T-cell (primary cell): Measurements from ENCODE around the gene ZNF17. TPM values are rescaled to one million over a fixed set of nuclear protein-coding genes. Genes with fewer than 3 reads are reported as not detected.

Experiments
- ATAC-seq, 4 experiments: fragments of 200-7000 bp in 3 of 4; fragments of 150-1000 bp in 1 of 4; cut with Tn5 transposase; replicated peaks in 1 of 4; 1 replicate in 3 of 4; 2 replicates in 1 of 4; pipeline ENCODE4 v1.10.0; 2021; ENCODE audit warnings: moderate library complexity in 3 of 4, mild to moderate bottlenecking in 2 of 4, moderate number of reproducible peaks in 1 of 4
- CTCF ChIA-PET, 2 donors: fragments of 300-600 bp; sonication (Branson Sonifier 250); formaldehyde crosslinking; loops; one replicate each; lab custom pipeline; 2022; ENCODE audit warnings: antibody characterized with exemption in 2 of 2; lab: Charles Lee
- POLR2A ChIA-PET, 2 donors: fragments of 300-600 bp; sonication (Branson Sonifier 250); formaldehyde crosslinking; loops; one replicate each; lab custom pipeline; 2022; ENCODE audit warnings: antibody characterized with exemption in 2 of 2; lab: Charles Lee
- DNase-seq, 35 experiments: peaks; one replicate each; pipeline versions ENCODE4 v3.0.0 to v3.0.0-alpha.2; 2013 to 2023
- H3K27ac ChIP-seq: one replicate; pipeline ENCODE4 v1.5.1; 2013; ENCODE audit warnings: low read length
- H3K27me3 ChIP-seq, 2 experiments: replicated peaks in 1 of 2; 1 replicate in 1 of 2; 2 replicates in 1 of 2; pipeline versions ENCODE4 v1.6.1 to v1.7.0; 2013; ENCODE audit warnings: low read length in 1 of 2, mixed read lengths in 1 of 2; ENCODE audit not compliant: control insufficient read depth in 2 of 2, insufficient read depth in 2 of 2; ENCODE audit errors: extremely low read depth in 1 of 2
- H3K36me3 ChIP-seq, 2 donors: 1 replicate in 1 of 2; 2 replicates in 1 of 2; pipeline versions ENCODE4 v1.6.1 to v1.7.0; 2013; ENCODE audit warnings: low read length in 1 of 2; ENCODE audit not compliant: control insufficient read depth in 2 of 2, insufficient read depth in 1 of 2; ENCODE audit errors: extremely low read depth in 1 of 2
- H3K4me1 ChIP-seq, 2 experiments: 1 replicate in 1 of 2; 2 replicates in 1 of 2; pipeline versions ENCODE4 v1.6.1 to v1.7.0; 2013; ENCODE audit warnings: low read length in 2 of 2, mixed read lengths in 1 of 2; ENCODE audit not compliant: insufficient read depth in 2 of 2, control insufficient read depth in 1 of 2; ENCODE audit errors: extremely low read depth in 1 of 2
- H3K4me3 ChIP-seq, 2 donors: 1 replicate in 1 of 2; 2 replicates in 1 of 2; pipeline versions ENCODE4 v1.5.1 to v1.7.0; 2013; ENCODE audit warnings: mild to moderate bottlenecking in 2 of 2, low read length in 1 of 2, moderate library complexity in 1 of 2; ENCODE audit not compliant: control insufficient read depth in 1 of 2; ENCODE audit errors: extremely low read depth in 1 of 2
- H3K9me3 ChIP-seq: 2 replicates; pipeline ENCODE4 v1.7.0; 2013
- H3K27ac Mint-ChIP-seq, 2 donors: one replicate each; pipeline ENCODE4 v1.8.0; 2020 to 2021; ENCODE audit warnings: mild to moderate bottlenecking in 2 of 2, mixed read lengths in 2 of 2
- H3K27me3 Mint-ChIP-seq, 2 donors: one replicate each; pipeline ENCODE4 v1.8.0; 2021 to 2022; ENCODE audit warnings: mixed read lengths in 2 of 2
- H3K36me3 Mint-ChIP-seq: one replicate; pipeline ENCODE4 v1.8.0; 2021; ENCODE audit warnings: mixed read lengths
- H3K4me1 Mint-ChIP-seq, 3 donors: one replicate each; pipeline ENCODE4 v1.8.0; 2020 to 2022; ENCODE audit warnings: mixed read lengths in 3 of 3, mild to moderate bottlenecking in 1 of 3
- H3K4me3 Mint-ChIP-seq, 3 donors: one replicate each; pipeline ENCODE4 v1.8.0; 2020 to 2022; ENCODE audit warnings: mild to moderate bottlenecking in 3 of 3, mixed read lengths in 3 of 3, moderate library complexity in 3 of 3
- H3K9me3 Mint-ChIP-seq, 3 donors: one replicate each; pipeline ENCODE4 v1.8.0; 2020 to 2022; ENCODE audit warnings: mixed read lengths in 3 of 3
- WGBS: methylation state at CpG from one replicate; pipeline ENCODE4 v1.1.5; 2013; ENCODE audit warnings: missing lambda C conversion rate; ENCODE audit not compliant: insufficient coverage; 5-methylcytosine and 5-hydroxymethylcytosine counted together
- total RNA-seq, 35 experiments: library from RNA in 6 of 35; stranded (reverse) in 6 of 35; fragments of 120-200 nt in 1 of 35; gene quantifications; one replicate each; pipeline versions ENCODE4 v1.2.1 to v1.2.4 and lab custom pipeline; 2013 to 2026

The ZNF17 gene
- total RNA-seq: 10 to 100 TPM; 10.0 to 27.8 (median 21.2) TPM
- 17.8 TPM for total RNA-seq (2013)
- total RNA-seq (lab: John Stamatoyannopoulos, UW): 6.4 to 28.0 (median 17.4) reads per million in 29 experiments

DNA sequence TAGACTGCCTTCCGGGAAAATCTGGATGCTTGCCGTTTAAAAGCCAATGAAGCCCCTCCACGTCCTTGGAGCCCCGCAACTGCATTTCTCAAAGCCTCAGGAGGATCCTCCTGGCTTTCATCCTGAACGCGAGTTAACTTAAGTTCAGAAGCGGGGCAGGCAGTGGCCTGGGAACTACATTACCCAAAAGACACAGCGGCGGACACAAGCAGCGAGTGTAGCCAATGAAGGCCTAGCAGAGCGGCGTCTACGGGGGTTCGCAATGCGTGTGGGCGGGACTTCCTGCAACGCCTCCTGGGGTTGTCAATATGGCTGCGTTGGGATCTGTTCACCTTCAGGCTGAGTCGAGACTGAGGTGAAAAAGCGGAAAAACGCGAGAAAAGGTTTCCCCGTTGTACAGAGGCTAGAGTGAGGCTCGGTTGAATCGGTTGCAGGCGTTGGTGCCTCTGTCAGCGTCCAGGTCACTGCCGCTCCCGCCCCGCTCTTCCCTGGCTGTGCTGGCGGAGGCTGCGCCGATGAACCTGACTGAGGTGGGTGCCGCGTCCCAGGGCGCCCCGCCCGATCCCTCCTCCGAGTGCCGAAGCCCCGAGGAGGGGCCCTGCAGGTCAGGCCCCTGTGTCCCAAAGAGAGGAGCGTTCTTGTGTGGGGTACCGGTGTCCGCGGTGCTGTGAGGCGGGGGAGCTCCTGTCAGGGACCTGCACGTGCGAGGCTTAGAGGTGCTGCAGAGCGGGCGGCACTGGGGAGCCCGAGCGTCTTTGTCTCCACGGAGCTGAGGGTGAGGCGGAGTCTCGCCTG is at the start of gene ZNF17:
Gene ZNF17 (plus strand): TSS at position 285 of the 795 bp plus-strand sequence. CDS start 2,455 bp downstream, outside the sequence.
- Histone ChIP-seq H3K4me3 (peak within 1 kb of the TSS; percentile 77 to 81), H3K4me1 (peaks cover 8 to 20% of the 10 kb centered on the region in 2 experiments), H3K27me3 (no peaks in the 10 kb centered on the region), H3K27ac (peak within 1 kb of the TSS; percentile 52), H3K9me3 (no peaks in the 10 kb centered on the region), H3K36me3 (peaks cover 10 to 21% of the 10 kb centered on the region in 2 donors)
- peaks cover 10 to 12% (median 11%) of the 10 kb centered on the region in 3 donors for H3K9me3 Mint-ChIP-seq
- ChIA-PET POLR2A (no interaction called here), CTCF (no interaction called here)
- peaks cover 35% of the 10 kb centered on the region for H3K36me3 Mint-ChIP-seq
- peak within 1 kb of the TSS; percentile 78 to 92 for H3K27ac Mint-ChIP-seq
- no peaks in the 10 kb centered on the region for H3K27me3 Mint-ChIP-seq
- H3K4me3 Mint-ChIP-seq: peak within 1 kb of the TSS; percentile 94 to 98 (median 95)
- peak; percentile 100 for ATAC-seq
- WGBS: 0% methylated on average over 55 of the region's 55 CpGs
- H3K4me1 Mint-ChIP-seq: peaks cover 28 to 45% (median 35%) of the 10 kb centered on the region in 3 donors
- DNase-seq: peak; percentile 70 to 96 (median 92)

DNA sequence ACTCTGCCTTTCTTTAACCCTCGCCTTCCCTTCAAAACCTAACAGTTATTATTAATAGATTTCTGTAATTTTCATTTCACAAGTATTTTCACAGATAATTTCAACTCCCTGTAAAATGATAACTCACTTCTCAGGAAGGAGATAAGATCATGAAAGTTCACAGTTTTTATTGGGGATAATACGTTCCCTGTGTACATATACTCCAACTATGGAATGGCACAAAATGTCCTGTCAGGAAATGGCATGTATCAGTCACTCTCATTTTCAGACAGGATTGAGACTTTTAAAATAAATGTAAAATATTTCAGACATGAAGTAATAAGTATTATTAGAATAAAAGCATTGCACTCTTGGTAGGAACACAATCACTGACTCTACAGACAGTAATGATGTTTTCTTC is 48.5 kb upstream of the ZNF17 start:
- WGBS: no CpG with 5 or more reads among the region's 2 CpGs
- DNase-seq: no peak
- H3K36me3 ChIP-seq: peaks cover 0 to 3% of the 10 kb centered on the region in 2 donors
- peak overlapping the region; percentile 94 to 97 for H3K27ac Mint-ChIP-seq
- H3K36me3 Mint-ChIP-seq: peaks cover 49% of the 10 kb centered on the region
- peaks cover 7 to 37% (median 34%) of the 10 kb centered on the region in 3 donors for H3K9me3 Mint-ChIP-seq
- ATAC-seq: no peak
- H3K4me1 ChIP-seq: peaks cover 0 to 14% of the 10 kb centered on the region in 2 experiments
- no peak overlapping the region for H3K4me3 ChIP-seq
- ChIA-PET CTCF (no interaction called here), POLR2A (interaction anchor here in 1 of 2 donors (1.2 kb wide), 1 partner anchor 27 kb away, joined by 4 read pairs; no protein-coding TSS in a partner anchor)
- peaks cover 2% of the 10 kb centered on the region for H3K9me3 ChIP-seq
- H3K4me1 Mint-ChIP-seq: peaks cover 15 to 20% (median 15%) of the 10 kb centered on the region in 3 donors
- H3K4me3 Mint-ChIP-seq: peak overlapping the region; percentile 87 to 94 (median 93)
- no peaks in the 10 kb centered on the region for H3K27me3 ChIP-seq
- peak overlapping the region; percentile 91 for H3K27ac ChIP-seq
- H3K27me3 Mint-ChIP-seq: peaks cover 0 to 4% of the 10 kb centered on the region in 2 donors

DNA sequence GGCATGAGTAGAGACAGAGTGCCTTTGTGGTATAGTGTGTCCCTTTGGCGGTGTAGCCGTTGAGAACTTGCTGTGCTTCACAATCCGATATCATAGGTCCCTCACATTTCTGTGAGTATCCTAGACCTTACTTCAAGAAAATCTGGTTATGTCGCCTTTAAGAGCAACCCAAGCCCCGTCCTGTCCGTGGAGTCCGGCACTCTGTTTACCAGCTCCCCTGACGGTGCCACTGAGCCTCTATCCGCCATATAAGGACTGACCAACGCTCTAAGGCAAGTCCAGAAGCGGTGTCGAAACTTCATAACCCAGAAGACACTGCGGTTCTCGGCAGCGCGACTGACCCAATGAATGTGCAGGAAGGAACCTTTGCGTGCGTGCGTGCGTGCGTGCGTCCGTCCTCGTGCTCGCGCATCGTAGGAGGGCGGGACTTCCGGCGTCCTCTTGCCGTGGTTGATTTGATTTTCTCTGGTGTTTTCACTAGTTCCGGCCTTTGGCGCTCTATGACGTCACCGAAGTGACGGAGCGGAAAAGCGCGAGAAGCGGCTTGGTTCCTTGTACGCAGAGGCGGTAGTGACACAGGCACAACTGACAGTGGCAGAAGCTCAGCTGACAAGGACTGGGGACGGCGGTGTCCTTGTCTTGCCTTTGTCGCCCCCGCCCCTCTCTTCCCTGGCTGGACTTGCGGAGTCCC is 47.8 kb upstream of the ZNF17 start, which contains the start of the genes TRAPPC2B and ZNF547:
Gene TRAPPC2B (plus strand): TSS at position 555 of the 691 bp plus-strand sequence. CDS start 1,283 bp downstream, outside the sequence.
Gene ZNF547 (plus strand): TSS at position 555 of the 691 bp plus-strand sequence. CDS start 5,005 bp downstream, outside the sequence.
- ChIA-PET POLR2A (interaction anchor here in 1 of 2 donors (1.2 kb wide), 1 partner anchor 26 kb away, joined by 4 read pairs; no protein-coding TSS in a partner anchor), CTCF (no interaction called here)
- H3K4me3 Mint-ChIP-seq: peak within 1 kb of the TSS; percentile 87 to 94 (median 93)
- DNase-seq (peak; percentile 94 to 100 (median 98)), ATAC-seq (peak; percentile 94 to 98 (median 96))
- Histone ChIP-seq H3K27ac (peak within 1 kb of the TSS; percentile 91), H3K9me3 (peaks cover 2% of the 10 kb centered on the region), H3K27me3 (no peaks in the 10 kb centered on the region), H3K36me3 (peaks cover 0 to 5% of the 10 kb centered on the region in 2 donors), H3K4me1 (peaks cover 0 to 14% of the 10 kb centered on the region in 2 experiments), H3K4me3 (peak within 1 kb of the TSS; percentile 63 to 71)
- peaks cover 15 to 20% (median 15%) of the 10 kb centered on the region in 3 donors for H3K4me1 Mint-ChIP-seq
- peaks cover 0 to 4% of the 10 kb centered on the region in 2 donors for H3K27me3 Mint-ChIP-seq
- H3K27ac Mint-ChIP-seq: peak within 1 kb of the TSS; percentile 94 to 97
- H3K36me3 Mint-ChIP-seq: peaks cover 51% of the 10 kb centered on the region
- 2% methylated on average over 44 of the region's 47 CpGs for WGBS
- H3K9me3 Mint-ChIP-seq: peaks cover 8 to 36% (median 32%) of the 10 kb centered on the region in 3 donors

DNA sequence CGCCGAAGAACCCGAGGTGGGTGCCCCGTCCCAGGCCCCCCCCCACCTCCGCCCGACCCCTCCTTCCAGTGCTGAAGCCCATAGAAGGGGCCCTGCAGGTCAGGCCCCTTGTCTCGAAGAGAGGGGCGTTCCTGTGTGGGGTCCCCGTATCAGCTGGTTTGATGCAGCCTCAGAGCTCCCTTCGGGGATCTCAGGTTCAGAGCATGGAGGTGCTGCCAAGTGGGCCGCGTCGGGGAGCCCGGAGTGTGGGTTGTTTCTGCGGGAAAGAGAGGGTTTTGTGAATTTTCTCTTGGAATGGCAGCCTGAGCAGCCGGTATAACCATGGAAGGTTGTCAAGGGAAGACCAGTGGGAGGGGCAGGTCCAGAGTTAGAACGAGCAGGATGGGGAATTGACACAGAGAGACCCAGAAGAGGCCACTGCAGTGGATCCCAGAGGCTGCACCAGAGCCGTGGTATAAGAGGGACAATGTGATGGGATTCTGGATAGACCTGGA is 47.2 kb upstream of the ZNF17 start:
- H3K4me1 Mint-ChIP-seq: peaks cover 15 to 23% (median 15%) of the 10 kb centered on the region in 3 donors
- WGBS: 3% methylated on average over 12 of the region's 18 CpGs

DNA sequence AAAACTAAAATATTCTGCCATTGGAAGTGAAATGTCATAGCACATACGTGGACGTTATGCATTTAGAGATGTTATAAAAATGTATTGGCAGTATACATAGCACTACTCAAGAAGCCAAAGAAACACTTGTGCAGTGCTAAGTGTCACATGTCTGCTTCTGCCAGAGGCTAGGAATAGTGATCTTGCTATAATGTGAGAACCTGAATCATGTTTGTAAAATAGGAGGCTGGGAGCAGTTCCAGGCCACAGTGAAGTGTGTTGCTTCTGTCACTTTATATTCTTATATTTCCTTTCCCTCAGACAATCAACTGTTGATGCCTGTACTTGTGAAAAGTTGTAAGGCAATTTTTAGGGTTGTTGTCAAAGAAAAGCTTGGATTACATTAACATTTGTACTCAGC is 44.2 kb upstream of the ZNF17 start:
- Histone ChIP-seq H3K36me3 (peaks cover 5 to 6% of the 10 kb centered on the region in 2 donors), H3K4me3 (no peak overlapping the region), H3K27me3 (no peaks in the 10 kb centered on the region), H3K27ac (no peak overlapping the region), H3K9me3 (no peaks in the 10 kb centered on the region), H3K4me1 (peaks cover 0 to 14% of the 10 kb centered on the region in 2 experiments)
- POLR2A ChIA-PET: no interaction called here
- Mint-ChIP-seq H3K4me1 (peaks cover 15 to 35% (median 15%) of the 10 kb centered on the region in 3 donors), H3K4me3 (peak overlapping the region in 1 of 3 donors; percentile 33), H3K27ac (no peak overlapping the region), H3K9me3 (peaks cover 28 to 35% (median 30%) of the 10 kb centered on the region in 3 donors), H3K27me3 (peaks cover 0 to 4% of the 10 kb centered on the region in 2 donors), H3K36me3 (peaks cover 65% of the 10 kb centered on the region)
- no peak for ATAC-seq
- CTCF ChIA-PET: no interaction called here
- DNase-seq: no peak
- no CpG with 5 or more reads among the region's 2 CpGs for WGBS

More for the DNA sequence above, 47.2 kb upstream of the ZNF17 start:
- Mint-ChIP-seq H3K27ac (peak overlapping the region; percentile 74 to 97), H3K27me3 (peaks cover 0 to 4% of the 10 kb centered on the region in 2 donors), H3K36me3 (peaks cover 51% of the 10 kb centered on the region), H3K9me3 (peaks cover 14 to 36% (median 33%) of the 10 kb centered on the region in 3 donors), H3K4me3 (peak overlapping the region; percentile 87 to 94 (median 93))
- ATAC-seq: peak in 1 of 4 experiments; percentile 10
- POLR2A ChIA-PET: interaction anchor here in 1 of 2 donors (1.2 kb wide), 1 partner anchor 25 kb away, joined by 4 read pairs; no protein-coding TSS in a partner anchor
- peaks cover 0 to 5% of the 10 kb centered on the region in 2 donors for H3K36me3 ChIP-seq
- peak overlapping the region; percentile 91 for H3K27ac ChIP-seq
- H3K9me3 ChIP-seq: peaks cover 2% of the 10 kb centered on the region
- CTCF ChIA-PET: no interaction called here
- H3K27me3 ChIP-seq: no peaks in the 10 kb centered on the region
- H3K4me1 ChIP-seq: peaks cover 0 to 14% of the 10 kb centered on the region in 2 experiments
- H3K4me3 ChIP-seq: peak overlapping the region; percentile 63 to 71
- DNase-seq: no peak
